ENCODE measurements around the gene OAS2. TPM values are rescaled to one million over a fixed set of nuclear protein-coding genes. Genes with fewer than 3 reads are reported as not detected.

OAS2 gene
- polyA plus RNA-seq, 1 donor (not counting 4 experiments of a cell fraction or from before 2014, with no cell fraction given) = 92.7 TPM

DNA sequence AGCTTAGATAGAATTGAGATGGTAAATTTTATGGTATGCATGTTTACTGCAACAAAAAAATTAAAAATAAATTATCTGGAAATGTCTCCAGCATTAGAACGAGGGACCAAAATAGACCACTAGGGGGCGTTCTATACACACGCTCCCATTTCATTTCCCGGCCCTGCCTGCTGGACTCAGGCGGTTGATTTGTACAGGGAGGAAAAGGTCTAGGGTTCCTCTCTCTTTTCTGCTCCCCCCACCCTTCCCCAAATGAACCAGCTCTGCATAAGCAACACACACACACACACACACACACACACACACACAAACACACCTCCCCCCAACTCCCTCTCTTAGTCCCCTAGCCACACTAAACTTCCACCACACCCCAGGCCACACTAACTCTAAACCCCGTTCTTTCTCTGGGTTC, 70.4 kb downstream of the OAS2 start:
- Histone ChIP-seq H3K4me3 (ENCODE audit: control insufficient read depth in 2 of 3, extremely low read depth in 1 of 3, insufficient read depth in 2 of 3, low read depth in 1 of 3, low read length in 3 of 3) (no peak overlapping the region), H3K9ac (ENCODE audit: control insufficient read depth, extremely low read depth, insufficient read depth, low read length) (no peak overlapping the region), H3K4me1 (ENCODE audit: control insufficient read depth, extremely low read depth, insufficient read depth, low read length) (no peaks in the 10 kb centered on the region), H2AFZ (ENCODE audit: control insufficient read depth, low read length) (no peak overlapping the region), H3K9me3 (ENCODE audit: control insufficient read depth, low read depth, low read length) (no peaks in the 10 kb centered on the region), H3K79me2 (ENCODE audit: control insufficient read depth, insufficient read depth, low read length) (no peaks in the 10 kb centered on the region), H3K36me3 (ENCODE audit: control insufficient read depth in 2 of 2, extremely low read depth in 1 of 2, insufficient read depth in 2 of 2, low read length in 2 of 2) (no peaks in the 10 kb centered on the region), H4K20me1 (ENCODE audit: control insufficient read depth, extremely low read depth, insufficient read depth, low read length) (no peaks in the 10 kb centered on the region), H3K27ac (ENCODE audit: control insufficient read depth, insufficient read depth, low read length) (no peak overlapping the region), H3K27me3 (ENCODE audit: control insufficient read depth, extremely low read depth, insufficient read depth, low read length) (no peaks in the 10 kb centered on the region), H3K9me1 (ENCODE audit: control insufficient read depth, extremely low read depth, insufficient read depth, low read length) (no peaks in the 10 kb centered on the region), H3K4me2 (ENCODE audit: control insufficient read depth, extremely low read depth, insufficient read depth, low read depth, low read length) (no peak overlapping the region)
- TF ChIP-seq, protein P1, sequence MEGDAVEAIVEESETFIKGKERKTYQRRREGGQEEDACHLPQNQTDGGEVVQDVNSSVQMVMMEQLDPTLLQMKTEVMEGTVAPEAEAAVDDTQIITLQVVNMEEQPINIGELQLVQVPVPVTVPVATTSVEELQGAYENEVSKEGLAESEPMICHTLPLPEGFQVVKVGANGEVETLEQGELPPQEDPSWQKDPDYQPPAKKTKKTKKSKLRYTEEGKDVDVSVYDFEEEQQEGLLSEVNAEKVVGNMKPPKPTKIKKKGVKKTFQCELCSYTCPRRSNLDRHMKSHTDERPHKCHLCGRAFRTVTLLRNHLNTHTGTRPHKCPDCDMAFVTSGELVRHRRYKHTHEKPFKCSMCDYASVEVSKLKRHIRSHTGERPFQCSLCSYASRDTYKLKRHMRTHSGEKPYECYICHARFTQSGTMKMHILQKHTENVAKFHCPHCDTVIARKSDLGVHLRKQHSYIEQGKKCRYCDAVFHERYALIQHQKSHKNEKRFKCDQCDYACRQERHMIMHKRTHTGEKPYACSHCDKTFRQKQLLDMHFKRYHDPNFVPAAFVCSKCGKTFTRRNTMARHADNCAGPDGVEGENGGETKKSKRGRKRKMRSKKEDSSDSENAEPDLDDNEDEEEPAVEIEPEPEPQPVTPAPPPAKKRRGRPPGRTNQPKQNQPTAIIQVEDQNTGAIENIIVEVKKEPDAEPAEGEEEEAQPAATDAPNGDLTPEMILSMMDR (optimal IDR thresholded peaks at IDR 0.05 in 1 of 3, IDR thresholded peaks at IDR 0.05 in 1 of 3, conservative IDR thresholded peaks at IDR 0.05 in 1 of 3; ENCODE audit: extremely low read depth in 1 of 3, insufficient read depth in 2 of 3, low read length in 3 of 3) = peak; percentile 67 to 81 (median 69)
- no peak for TF ChIP-seq EZH2 (IDR thresholded peaks at IDR 0.05; ENCODE audit: low read length)
- DNase-seq (ENCODE audit: low read depth, low spot score) (no peak), FAIRE-seq (peak; percentile 73)
- dilution Hi-C loops (cut with MboI; ENCODE audit: extremely low pct_ligation_motif_present, low sequenced_read_pairs) = no loop called here

GRCh38 chr12:113049976-113050742, 71.8 kb downstream of the OAS2 start:
- Histone ChIP-seq H3K79me2 (ENCODE audit: control insufficient read depth, insufficient read depth, low read length) (no peaks in the 10 kb centered on the region), H3K9me1 (ENCODE audit: control insufficient read depth, extremely low read depth, insufficient read depth, low read length) (no peaks in the 10 kb centered on the region), H2AFZ (ENCODE audit: control insufficient read depth, low read length) (no peak overlapping the region), H3K27me3 (ENCODE audit: control insufficient read depth, extremely low read depth, insufficient read depth, low read length) (peaks cover 11% of the 10 kb centered on the region), H4K20me1 (ENCODE audit: control insufficient read depth, extremely low read depth, insufficient read depth, low read length) (no peaks in the 10 kb centered on the region), H3K9me3 (ENCODE audit: control insufficient read depth, low read depth, low read length) (no peaks in the 10 kb centered on the region), H3K4me3 (ENCODE audit: control insufficient read depth in 2 of 3, extremely low read depth in 1 of 3, insufficient read depth in 2 of 3, low read depth in 1 of 3, low read length in 3 of 3) (no peak overlapping the region), H3K9ac (ENCODE audit: control insufficient read depth, extremely low read depth, insufficient read depth, low read length) (no peak overlapping the region), H3K4me2 (ENCODE audit: control insufficient read depth, extremely low read depth, insufficient read depth, low read depth, low read length) (no peak overlapping the region), H3K27ac (ENCODE audit: control insufficient read depth, insufficient read depth, low read length) (no peak overlapping the region), H3K4me1 (ENCODE audit: control insufficient read depth, extremely low read depth, insufficient read depth, low read length) (no peaks in the 10 kb centered on the region), H3K36me3 (ENCODE audit: control insufficient read depth in 2 of 2, extremely low read depth in 1 of 2, insufficient read depth in 2 of 2, low read length in 2 of 2) (no peaks in the 10 kb centered on the region)
- FAIRE-seq (no peak), DNase-seq (ENCODE audit: low read depth, low spot score) (no peak)
- dilution Hi-C loops (cut with MboI; ENCODE audit: extremely low pct_ligation_motif_present, low sequenced_read_pairs) = loop anchor here (25.0 kb wide), 1 partner anchor 112 kb away; no protein-coding TSS in a partner anchor
- TF ChIP-seq EZH2 (IDR thresholded peaks at IDR 0.05; ENCODE audit: low read length) = no peak
- TF ChIP-seq, protein P1 (optimal IDR thresholded peaks at IDR 0.05 in 1 of 3, IDR thresholded peaks at IDR 0.05 in 1 of 3, conservative IDR thresholded peaks at IDR 0.05 in 1 of 3; ENCODE audit: extremely low read depth in 1 of 3, insufficient read depth in 2 of 3, low read length in 3 of 3) = peak; percentile 27 to 79 (median 37)

Data from keratinocyte (primary cell).